Measurements from ENCODE around the gene CLCN6. TPM values are rescaled to one million over a fixed set of nuclear protein-coding genes. Genes with fewer than 3 reads are reported as not detected.

CLCN6 gene
- total and polyA plus RNA-seq, 2 of the 13 experiments (the other 11 are each of a cell fraction or from before 2014, with no cell fraction given), result 14.9 to 19.3 TPM

DNA sequence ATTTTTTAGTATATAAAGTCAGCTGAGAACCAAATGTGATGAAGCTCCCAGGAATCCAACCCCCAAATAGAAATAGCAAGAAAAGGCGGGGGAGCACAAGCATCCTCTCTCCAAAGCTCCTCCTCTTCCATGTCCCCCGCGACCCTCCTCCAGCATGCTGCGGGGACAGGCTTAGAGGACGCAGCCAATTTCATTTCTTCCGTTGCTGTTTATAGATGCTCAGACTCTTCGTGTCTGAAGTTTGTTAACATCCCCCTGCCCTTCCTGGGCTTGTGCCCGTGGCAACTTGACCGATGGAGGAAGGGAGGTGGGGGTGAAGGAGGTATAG, 42.3 kb downstream of the CLCN6 start:
- intact Hi-C loops (cut with micrococcal nuclease; ENCODE audit: unreplicated experiment) (no loop called here), in situ Hi-C loops (cut with HindIII; ENCODE audit: extremely low pct_ligation_motif_present, low pct_unique_long_range_greater_than_20kb) (no loop called here)
- Histone ChIP-seq H3K9ac (ENCODE audit: insufficient read depth, low read depth, low read length) (no peak overlapping the region), H3K79me2 (ENCODE audit: insufficient read depth, low read length) (no peaks in the 10 kb centered on the region), H3K9me3 (ENCODE audit: low read length) (no peaks in the 10 kb centered on the region), H3K4me3 (replicated peaks in 1 of 3; ENCODE audit: insufficient read depth in 1 of 3, low read depth in 2 of 3, low read length in 3 of 3) (no peak overlapping the region), H3K4me2 (ENCODE audit: low read depth, low read length) (no peak overlapping the region), H3K27ac (ENCODE audit: extremely low read length, insufficient read depth, low read length) (no peak overlapping the region), H2AFZ (ENCODE audit: low read length) (no peak overlapping the region), H4K20me1 (ENCODE audit: insufficient read depth, low read length) (no peaks in the 10 kb centered on the region), H3K27me3 (ENCODE audit: control insufficient read depth in 1 of 2, insufficient read depth in 2 of 2, low read length in 2 of 2) (0 out of 5 replicates have a peak, but pooled peaks cover 0 to 3% of the 10 kb centered on the region in 2 experiments), H3K36me3 (replicated peaks in 1 of 2; ENCODE audit: control insufficient read depth in 1 of 2, insufficient read depth in 2 of 2, low read length in 2 of 2) (peaks cover 1 to 19% of the 10 kb centered on the region in 2 experiments), H3K4me1 (ENCODE audit: insufficient read depth, low read length) (peaks cover 15% of the 10 kb centered on the region)
- 93% methylated on average over 9 of the region's 9 CpGs for WGBS (ENCODE audit: low lambda C conversion rate)
- no peak for DNase-seq (ENCODE audit: low spot score)
- no peak for ATAC-seq
- no peak for TF ChIP-seq ZBTB1 (CRISPR knock-in tag; IDR thresholded peaks at IDR 0.05; ENCODE audit: borderline replicate concordance)
- TF ChIP-seq, protein P1, sequence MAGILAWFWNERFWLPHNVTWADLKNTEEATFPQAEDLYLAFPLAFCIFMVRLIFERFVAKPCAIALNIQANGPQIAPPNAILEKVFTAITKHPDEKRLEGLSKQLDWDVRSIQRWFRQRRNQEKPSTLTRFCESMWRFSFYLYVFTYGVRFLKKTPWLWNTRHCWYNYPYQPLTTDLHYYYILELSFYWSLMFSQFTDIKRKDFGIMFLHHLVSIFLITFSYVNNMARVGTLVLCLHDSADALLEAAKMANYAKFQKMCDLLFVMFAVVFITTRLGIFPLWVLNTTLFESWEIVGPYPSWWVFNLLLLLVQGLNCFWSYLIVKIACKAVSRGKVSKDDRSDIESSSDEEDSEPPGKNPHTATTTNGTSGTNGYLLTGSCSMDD (CRISPR knock-in tag; IDR thresholded peaks at IDR 0.05), result no peak
- ChIA-PET CTCF (ENCODE audit: low intra/inter-chr PET ratio, low total read pairs) (no interaction called here), POLR2A (interaction anchor here (1.1 kb wide), 1 partner anchor 66 kb away, joined by 3 read pairs; no protein-coding TSS in a partner anchor)
- no peak for FAIRE-seq
- BruUV-seq (replicated peaks), result no TSS peak

DNA sequence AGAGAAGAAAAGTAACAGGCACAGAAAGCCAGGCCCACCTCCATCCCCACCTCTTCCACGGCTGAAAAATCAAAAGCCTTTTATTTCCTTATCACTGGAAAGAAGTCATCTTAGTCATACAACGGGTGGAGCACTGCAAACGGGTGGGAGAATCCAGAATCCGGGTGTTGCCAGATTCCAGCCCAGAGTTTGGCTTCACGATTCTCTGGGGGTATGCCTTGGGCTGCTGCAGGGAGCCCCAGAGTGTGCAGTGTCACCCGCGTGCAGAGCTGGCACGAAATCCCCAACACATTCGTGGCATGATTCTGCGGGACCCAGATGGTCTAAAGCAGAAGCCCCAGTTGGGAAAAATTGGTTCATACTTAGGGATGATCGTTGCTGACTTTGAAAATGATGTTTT, 44.2 kb downstream of the CLCN6 start:
- WGBS (ENCODE audit: low lambda C conversion rate), result 54% methylated on average over 11 of the region's 11 CpGs
- H2AFZ ChIP-seq (ENCODE audit: low read length), result no peak overlapping the region
- H3K9me3 ChIP-seq (ENCODE audit: low read length), result no peaks in the 10 kb centered on the region
- BruUV-seq (replicated peaks), result no TSS peak
- peaks cover 1 to 6% of the 10 kb centered on the region in 2 experiments; a peak in 3 of 5 replicates for H3K36me3 ChIP-seq (replicated peaks in 1 of 2; ENCODE audit: control insufficient read depth in 1 of 2, insufficient read depth in 2 of 2, low read length in 2 of 2)
- in situ Hi-C loops (cut with HindIII; ENCODE audit: extremely low pct_ligation_motif_present, low pct_unique_long_range_greater_than_20kb), result no loop called here
- POLR2A ChIA-PET, result no interaction called here
- intact Hi-C loops (cut with micrococcal nuclease; ENCODE audit: unreplicated experiment), result no loop called here
- TF ChIP-seq, protein P2, sequence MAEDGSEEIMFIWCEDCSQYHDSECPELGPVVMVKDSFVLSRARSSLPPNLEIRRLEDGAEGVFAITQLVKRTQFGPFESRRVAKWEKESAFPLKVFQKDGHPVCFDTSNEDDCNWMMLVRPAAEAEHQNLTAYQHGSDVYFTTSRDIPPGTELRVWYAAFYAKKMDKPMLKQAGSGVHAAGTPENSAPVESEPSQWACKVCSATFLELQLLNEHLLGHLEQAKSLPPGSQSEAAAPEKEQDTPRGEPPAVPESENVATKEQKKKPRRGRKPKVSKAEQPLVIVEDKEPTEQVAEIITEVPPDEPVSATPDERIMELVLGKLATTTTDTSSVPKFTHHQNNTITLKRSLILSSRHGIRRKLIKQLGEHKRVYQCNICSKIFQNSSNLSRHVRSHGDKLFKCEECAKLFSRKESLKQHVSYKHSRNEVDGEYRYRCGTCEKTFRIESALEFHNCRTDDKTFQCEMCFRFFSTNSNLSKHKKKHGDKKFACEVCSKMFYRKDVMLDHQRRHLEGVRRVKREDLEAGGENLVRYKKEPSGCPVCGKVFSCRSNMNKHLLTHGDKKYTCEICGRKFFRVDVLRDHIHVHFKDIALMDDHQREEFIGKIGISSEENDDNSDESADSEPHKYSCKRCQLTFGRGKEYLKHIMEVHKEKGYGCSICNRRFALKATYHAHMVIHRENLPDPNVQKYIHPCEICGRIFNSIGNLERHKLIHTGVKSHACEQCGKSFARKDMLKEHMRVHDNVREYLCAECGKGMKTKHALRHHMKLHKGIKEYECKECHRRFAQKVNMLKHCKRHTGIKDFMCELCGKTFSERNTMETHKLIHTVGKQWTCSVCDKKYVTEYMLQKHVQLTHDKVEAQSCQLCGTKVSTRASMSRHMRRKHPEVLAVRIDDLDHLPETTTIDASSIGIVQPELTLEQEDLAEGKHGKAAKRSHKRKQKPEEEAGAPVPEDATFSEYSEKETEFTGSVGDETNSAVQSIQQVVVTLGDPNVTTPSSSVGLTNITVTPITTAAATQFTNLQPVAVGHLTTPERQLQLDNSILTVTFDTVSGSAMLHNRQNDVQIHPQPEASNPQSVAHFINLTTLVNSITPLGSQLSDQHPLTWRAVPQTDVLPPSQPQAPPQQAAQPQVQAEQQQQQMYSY (CRISPR knock-in tag; IDR thresholded peaks at IDR 0.05), result peak; percentile 86
- TF ChIP-seq ETV6 (CRISPR knock-in tag; conservative IDR thresholded peaks at IDR 0.05), result no peak
- no peak overlapping the region for H3K27ac ChIP-seq (ENCODE audit: extremely low read length, insufficient read depth, low read length)
- CTCF ChIA-PET (ENCODE audit: low intra/inter-chr PET ratio, low total read pairs), result no interaction called here
- no peak for FAIRE-seq
- H3K27me3 ChIP-seq (ENCODE audit: control insufficient read depth in 1 of 2, insufficient read depth in 2 of 2, low read length in 2 of 2), result peaks cover 0 to 9% of the 10 kb centered on the region in 2 experiments; a peak in 1 of 5 replicates
- no peak for DNase-seq (ENCODE audit: low spot score)
- no peaks in the 10 kb centered on the region for H3K79me2 ChIP-seq (ENCODE audit: insufficient read depth, low read length)
- no peak overlapping the region for H3K4me2 ChIP-seq (ENCODE audit: low read depth, low read length)
- ATAC-seq, result no peak
- no peak overlapping the region for H3K4me3 ChIP-seq (replicated peaks in 1 of 3; ENCODE audit: insufficient read depth in 1 of 3, low read depth in 2 of 3, low read length in 3 of 3)
- no peak overlapping the region for H3K9ac ChIP-seq (ENCODE audit: insufficient read depth, low read depth, low read length)
- H3K4me1 ChIP-seq (ENCODE audit: insufficient read depth, low read length), result no peaks in the 10 kb centered on the region
- no peaks in the 10 kb centered on the region for H4K20me1 ChIP-seq (ENCODE audit: insufficient read depth, low read length)

All from HepG2 (cell line).